DND-41 (cell line): Measurements from ENCODE around the gene CARS1.

Source experiments
- EZH2 ChIP-seq: IDR thresholded peaks from 3 replicates; pipeline ENCODE4 v1.6.1; 2012; ENCODE audit warnings: borderline replicate concordance, low read depth, mild to moderate bottlenecking, moderate library complexity, low read length, inconsistent platforms; ENCODE audit not compliant: severe bottlenecking
- TF ChIP-seq, protein P1 (sequence below): IDR thresholded peaks from 2 replicates; pipeline ENCODE4 v1.5.1; 2012; ENCODE audit warnings: borderline replicate concordance, low read length, moderate library complexity, mild to moderate bottlenecking; ENCODE audit not compliant: poor library complexity, severe bottlenecking; ENCODE audit errors: extremely low read depth

DNA sequence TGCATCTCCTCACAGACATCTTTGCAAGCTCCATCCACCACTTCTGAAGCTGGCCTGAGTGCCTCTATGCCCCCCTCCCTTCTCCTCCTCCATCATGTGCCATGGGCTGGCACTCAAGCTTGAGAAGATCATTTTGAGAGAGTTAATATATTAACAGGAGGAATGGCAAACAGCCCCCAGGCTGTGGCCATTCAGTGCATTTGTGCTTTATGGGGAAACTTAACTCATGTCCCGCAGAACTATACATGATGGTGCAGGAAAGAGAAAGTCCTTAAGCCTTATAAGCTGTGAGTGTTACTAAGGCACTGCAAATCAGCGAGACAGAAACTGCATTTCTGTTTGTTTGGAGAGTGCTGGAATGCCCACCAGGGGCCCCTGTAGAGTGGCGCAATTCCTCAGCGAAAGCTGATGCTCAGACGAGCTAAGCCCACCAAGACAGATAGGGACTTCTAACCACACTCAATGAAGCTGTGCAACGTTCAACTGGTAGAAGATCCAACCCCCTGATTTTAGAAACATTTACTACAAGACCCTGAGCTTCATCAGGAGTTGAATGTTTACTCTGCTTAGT, 101.2 kb downstream of the CARS1 start:
- TF ChIP-seq, protein P1, sequence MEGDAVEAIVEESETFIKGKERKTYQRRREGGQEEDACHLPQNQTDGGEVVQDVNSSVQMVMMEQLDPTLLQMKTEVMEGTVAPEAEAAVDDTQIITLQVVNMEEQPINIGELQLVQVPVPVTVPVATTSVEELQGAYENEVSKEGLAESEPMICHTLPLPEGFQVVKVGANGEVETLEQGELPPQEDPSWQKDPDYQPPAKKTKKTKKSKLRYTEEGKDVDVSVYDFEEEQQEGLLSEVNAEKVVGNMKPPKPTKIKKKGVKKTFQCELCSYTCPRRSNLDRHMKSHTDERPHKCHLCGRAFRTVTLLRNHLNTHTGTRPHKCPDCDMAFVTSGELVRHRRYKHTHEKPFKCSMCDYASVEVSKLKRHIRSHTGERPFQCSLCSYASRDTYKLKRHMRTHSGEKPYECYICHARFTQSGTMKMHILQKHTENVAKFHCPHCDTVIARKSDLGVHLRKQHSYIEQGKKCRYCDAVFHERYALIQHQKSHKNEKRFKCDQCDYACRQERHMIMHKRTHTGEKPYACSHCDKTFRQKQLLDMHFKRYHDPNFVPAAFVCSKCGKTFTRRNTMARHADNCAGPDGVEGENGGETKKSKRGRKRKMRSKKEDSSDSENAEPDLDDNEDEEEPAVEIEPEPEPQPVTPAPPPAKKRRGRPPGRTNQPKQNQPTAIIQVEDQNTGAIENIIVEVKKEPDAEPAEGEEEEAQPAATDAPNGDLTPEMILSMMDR: peak; percentile 17
- TF ChIP-seq EZH2: no peak
